Prostate gland (tissue), 2 donors: ENCODE measurements around the gene RPL18.

Experiments
- POLR2A ChIP-seq: fragments of 450-650 bp; IDR thresholded peaks from one replicate; pipeline ENCODE4 v1.6.1; 2016; ENCODE audit warnings: antibody characterized with exemption, mild to moderate bottlenecking
- POLR2AphosphoS5 ChIP-seq: sonication (generic); formaldehyde crosslinking; IDR thresholded peaks from one replicate; pipeline ENCODE4 v1.6.1; 2017; ENCODE audit warnings: antibody characterized with exemption
- TF ChIP-seq, protein P1 (sequence below), 4 experiments: fragments of 200-600 bp in 2 of 4; fragments of 450-650 bp in 2 of 4; sonication (generic) in 2 of 4; IDR thresholded peaks; 1 replicate in 3 of 4; 2 replicates in 1 of 4; pipeline ENCODE4 v1.5.1; 2016 to 2019; ENCODE audit warnings: antibody characterized with exemption in 4 of 4, mild to moderate bottlenecking in 2 of 4, moderate library complexity in 2 of 4

DNA sequence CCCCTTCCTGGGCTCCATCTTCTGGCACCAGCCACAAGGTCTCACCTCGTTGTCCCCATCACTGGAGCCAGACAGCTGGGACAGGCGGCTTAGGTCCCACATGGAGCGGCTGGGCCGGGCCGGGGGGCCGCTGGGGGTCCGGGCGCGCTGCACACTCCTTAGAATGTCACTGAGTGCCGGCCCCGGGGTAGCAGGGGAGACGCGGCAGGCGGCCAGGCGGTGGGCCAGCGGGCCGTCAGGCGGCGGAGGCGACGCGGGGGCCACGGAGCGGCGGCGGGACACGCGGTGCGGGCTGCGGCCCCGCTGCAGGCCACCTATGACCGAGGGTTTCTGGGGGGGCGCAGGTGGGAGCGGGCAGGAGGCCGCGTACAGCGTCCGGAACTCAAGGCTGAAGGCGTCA is 15.5 kb downstream of the RPL18 start:
- TF ChIP-seq POLR2A (no peak), POLR2AphosphoS5 (no peak)
- TF ChIP-seq, protein P1, sequence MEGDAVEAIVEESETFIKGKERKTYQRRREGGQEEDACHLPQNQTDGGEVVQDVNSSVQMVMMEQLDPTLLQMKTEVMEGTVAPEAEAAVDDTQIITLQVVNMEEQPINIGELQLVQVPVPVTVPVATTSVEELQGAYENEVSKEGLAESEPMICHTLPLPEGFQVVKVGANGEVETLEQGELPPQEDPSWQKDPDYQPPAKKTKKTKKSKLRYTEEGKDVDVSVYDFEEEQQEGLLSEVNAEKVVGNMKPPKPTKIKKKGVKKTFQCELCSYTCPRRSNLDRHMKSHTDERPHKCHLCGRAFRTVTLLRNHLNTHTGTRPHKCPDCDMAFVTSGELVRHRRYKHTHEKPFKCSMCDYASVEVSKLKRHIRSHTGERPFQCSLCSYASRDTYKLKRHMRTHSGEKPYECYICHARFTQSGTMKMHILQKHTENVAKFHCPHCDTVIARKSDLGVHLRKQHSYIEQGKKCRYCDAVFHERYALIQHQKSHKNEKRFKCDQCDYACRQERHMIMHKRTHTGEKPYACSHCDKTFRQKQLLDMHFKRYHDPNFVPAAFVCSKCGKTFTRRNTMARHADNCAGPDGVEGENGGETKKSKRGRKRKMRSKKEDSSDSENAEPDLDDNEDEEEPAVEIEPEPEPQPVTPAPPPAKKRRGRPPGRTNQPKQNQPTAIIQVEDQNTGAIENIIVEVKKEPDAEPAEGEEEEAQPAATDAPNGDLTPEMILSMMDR (IDR thresholded peaks at IDR 0.05) = no peak
